GM12878 (cell line): ENCODE data around the gene TRIOBP. TPM values are rescaled to one million over a fixed set of nuclear protein-coding genes. Genes with fewer than 3 reads are reported as not detected.

ENCODE experiments used
- ATAC-seq: fragments of 200-7000 bp; cut with Tn5 transposase; 3 replicates; pipeline ENCODE4 v1.9.1; 2020; ENCODE audit warnings: mild to moderate bottlenecking, moderate library complexity
- BruUV-seq: library from RNA; stranded (reverse); fragments of 400-500 nt; replicated peaks from 2 replicates; lab custom pipeline; 2021; lab: Mats Ljungman, UMichigan
- CTCF ChIA-PET: fragments of 300-600 bp; sonication (Branson Sonifier 250); formaldehyde crosslinking; extraction: SDS; loops from one replicate; lab custom pipeline; 2021; ENCODE audit warnings: inconsistent platforms; lab: Yijun Ruan, JAX
- POLR2A ChIA-PET: fragments of 350-600 bp; formaldehyde crosslinking; extraction: SDS; loops from one replicate; lab custom pipeline; 2021; ENCODE audit warnings: inconsistent platforms; lab: Charles Lee
- RAD21 ChIA-PET: fragments of 300-600 bp; sonication (Branson Sonifier 250); formaldehyde crosslinking; loops from one replicate; lab custom pipeline; 2023; ENCODE audit warnings: antibody characterized with exemption; ENCODE audit not compliant: unreplicated experiment; lab: Charles Lee
- SMC1A ChIA-PET: fragments of 300-600 bp; sonication (Branson Sonifier 250); formaldehyde crosslinking; loops from one replicate; lab custom pipeline; 2023; ENCODE audit not compliant: unreplicated experiment, uncharacterized antibody; lab: Charles Lee
- DNase-seq: peaks from one replicate; pipeline ENCODE4 v3.0.0-alpha.2; 2011; ENCODE audit warnings: low read depth, low spot score
- FAIRE-seq: peaks from 3 replicates; lab custom pipeline; 2011; peaks lifted over from hg19 to GRCh38; lab: Jason Lieb, UNC
- H2AFZ ChIP-seq: 2 replicates; pipeline ENCODE4 v1.6.0; 2011; ENCODE audit warnings: low read depth, low read length, control low read depth; ENCODE audit not compliant: control insufficient read depth
- H3K27ac ChIP-seq: 2 replicates; pipeline ENCODE4 v1.5.1; 2011; ENCODE audit warnings: control low read depth; ENCODE audit not compliant: control insufficient read depth, insufficient read depth
- H3K27me3 ChIP-seq, 2 experiments: replicated peaks in 1 of 2; 2 replicates each; pipeline versions ENCODE4 v1.6.0 to v1.6.1; 2011; ENCODE audit warnings: low read length in 1 of 2; ENCODE audit not compliant: control insufficient read depth in 2 of 2, insufficient read depth in 2 of 2
- H3K36me3 ChIP-seq, 2 experiments: 2 replicates each; pipeline ENCODE4 v1.5.1; 2011; ENCODE audit warnings: low read length in 1 of 2; ENCODE audit not compliant: control insufficient read depth in 2 of 2, insufficient read depth in 2 of 2
- H3K4me1 ChIP-seq: 2 replicates; pipeline ENCODE4 v1.6.1; 2011; ENCODE audit warnings: mild to moderate bottlenecking, low read length, moderate library complexity, mixed read lengths; ENCODE audit not compliant: control insufficient read depth, insufficient read depth
- H3K4me2 ChIP-seq: 2 replicates; pipeline ENCODE4 v1.6.0; 2011; ENCODE audit warnings: control low read depth; ENCODE audit not compliant: control insufficient read depth, insufficient read depth
- H3K4me3 ChIP-seq: fragments of 200-600 bp; sonication (generic); 2 replicates; pipeline ENCODE4 v1.5.1; 2016
- H3K79me2 ChIP-seq: 2 replicates; pipeline ENCODE4 v1.6.0; 2011; ENCODE audit warnings: low read length; ENCODE audit not compliant: control insufficient read depth, insufficient read depth
- H3K9ac ChIP-seq: 2 replicates; pipeline ENCODE4 v1.8.0; 2011; ENCODE audit warnings: low read length, control low read depth, mixed read lengths; ENCODE audit not compliant: control insufficient read depth, insufficient read depth
- H3K9me3 ChIP-seq: replicated peaks from 3 replicates; pipeline ENCODE4 v1.5.1; 2011; ENCODE audit warnings: mild to moderate bottlenecking, low read length; ENCODE audit not compliant: control insufficient read depth, insufficient read depth
- H4K20me1 ChIP-seq: 2 replicates; pipeline ENCODE4 v1.6.0; 2011; ENCODE audit not compliant: control insufficient read depth, insufficient read depth
- BACH1 ChIP-seq: fragments of 450-650 bp; IDR thresholded peaks from 2 replicates; pipeline ENCODE4 v1.6.1; 2017; ENCODE audit warnings: mild to moderate bottlenecking, borderline replicate concordance
- CBX5 ChIP-seq: sonication (generic); IDR thresholded peaks from 2 replicates; pipeline ENCODE4 v1.6.1; 2016; ENCODE audit warnings: low read depth, moderate library complexity, mild to moderate bottlenecking, inconsistent platforms
- DPF2 ChIP-seq: fragments of 450-650 bp; IDR thresholded peaks from 2 replicates; pipeline ENCODE4 v1.6.1; 2017; ENCODE audit warnings: mild to moderate bottlenecking
- ETV6 ChIP-seq, 2 experiments: fragments of 450-650 bp in 1 of 2; IDR thresholded peaks in 1 of 2; conservative IDR thresholded peaks in 1 of 2; 2 replicates each; pipeline ENCODE4 v1.6.1; 2014; ENCODE audit warnings: antibody characterized with exemption in 1 of 2, borderline replicate concordance in 1 of 2, low read depth in 1 of 2, mild to moderate bottlenecking in 1 of 2, moderate library complexity in 1 of 2
- POLR2AphosphoS2 ChIP-seq: IDR thresholded peaks from 2 replicates; pipeline ENCODE4 v1.6.1; 2011; ENCODE audit warnings: low read depth, mild to moderate bottlenecking, low read length, improper control_type of control experiment, moderate library complexity
- RB1 ChIP-seq: fragments of 450-650 bp; formaldehyde crosslinking; IDR thresholded peaks from 2 replicates; pipeline ENCODE4 v1.6.1; 2017; ENCODE audit warnings: mild to moderate bottlenecking, borderline replicate concordance
- RBBP5 ChIP-seq: fragments of 200-600 bp; sonication (generic); conservative IDR thresholded peaks from 2 replicates; pipeline ENCODE4 v1.6.1; 2016
- RELA ChIP-seq: fragments of 450-650 bp; IDR thresholded peaks from 2 replicates; pipeline ENCODE4 v1.8.0; 2014; ENCODE audit warnings: borderline replicate concordance; ENCODE audit not compliant: partially characterized antibody
- SIX5 ChIP-seq: IDR thresholded peaks from 2 replicates; pipeline ENCODE4 v1.6.1; 2011; ENCODE audit warnings: mild to moderate bottlenecking, low read depth, low read length, moderate library complexity; ENCODE audit not compliant: severe bottlenecking
- SP1 ChIP-seq: IDR thresholded peaks from one replicate; pipeline ENCODE4 v1.6.1; 2011; ENCODE audit warnings: low read depth, low read length
- SUPT20H ChIP-seq: IDR thresholded peaks from 2 replicates; pipeline ENCODE4 v1.6.1; 2011; ENCODE audit warnings: low read depth, mild to moderate bottlenecking, low read length, moderate library complexity, borderline replicate concordance; ENCODE audit not compliant: control insufficient read depth
- ZNF687 ChIP-seq: fragments of 450-650 bp; IDR thresholded peaks from 2 replicates; pipeline ENCODE4 v1.6.1; 2017; ENCODE audit warnings: mild to moderate bottlenecking, moderate library complexity
- WGBS: methylation state at CpG from one replicate; pipeline ENCODE4 v1.1.6; 2016; ENCODE audit warnings: low lambda C conversion rate; ENCODE audit not compliant: insufficient replicate concordance, insufficient coverage; ENCODE audit errors: missing lambda C conversion rate; 5-methylcytosine and 5-hydroxymethylcytosine counted together
- in situ Hi-C: fragments of 300-500 bp; cut with MboI; formaldehyde crosslinking; loops from 9 replicates; pipeline ENCODE4 v1.14.3; 2018; ENCODE audit warnings: mixed read lengths
- intact Hi-C: fragments of 100-400 bp; cut with micrococcal nuclease; formaldehyde crosslinking; loops from one replicate; pipeline ENCODE4 v1.14.2; 2022; ENCODE audit not compliant: unreplicated experiment
- polyA plus RNA-seq, 11 experiments: library from polyadenylated mRNA; depleted of rRNA in 4 of 11; unstranded in 6 of 11; stranded (reverse) in 5 of 11; fragments of >200 nt; fragmentation: Nextera tagmentation in 4 of 11; fragmentation: Illumina TruSeq in 1 of 11; extraction: Ambion mirVana in 4 of 11; extraction: Trizol in 1 of 11; gene quantifications; 1 replicate in 1 of 11; 2 replicates in 10 of 11; pipeline versions ENCODE4 v1.2.1 to v1.2.3, GENCODE V29; 2011 to 2016; ENCODE audit warnings: inconsistent platforms in 2 of 11, missing spikeins in 2 of 11, low read depth in 1 of 11
- total RNA-seq, 4 experiments: library from RNA; depleted of rRNA in 3 of 4; stranded (reverse); fragments of >200 nt in 3 of 4; fragmentation: Illumina TruSeq in 1 of 4; extraction: Trizol in 1 of 4; gene quantifications; 2 replicates each; pipeline versions ENCODE4 v1.2.1 to v1.2.3, GENCODE V29; 2013 to 2021
- TF ChIP-seq, protein P1 (sequence below): IDR thresholded peaks from 2 replicates; pipeline ENCODE4 v1.6.1; 2012; ENCODE audit warnings: low read depth, low read length, improper control_type of control experiment

The TRIOBP gene
- total and polyA plus RNA-seq, 10 of the 15 experiments (the other 5 are each of a cell fraction or from before 2014, with no cell fraction given), result 0.21 to 23.6 (median 11.9) TPM

DNA sequence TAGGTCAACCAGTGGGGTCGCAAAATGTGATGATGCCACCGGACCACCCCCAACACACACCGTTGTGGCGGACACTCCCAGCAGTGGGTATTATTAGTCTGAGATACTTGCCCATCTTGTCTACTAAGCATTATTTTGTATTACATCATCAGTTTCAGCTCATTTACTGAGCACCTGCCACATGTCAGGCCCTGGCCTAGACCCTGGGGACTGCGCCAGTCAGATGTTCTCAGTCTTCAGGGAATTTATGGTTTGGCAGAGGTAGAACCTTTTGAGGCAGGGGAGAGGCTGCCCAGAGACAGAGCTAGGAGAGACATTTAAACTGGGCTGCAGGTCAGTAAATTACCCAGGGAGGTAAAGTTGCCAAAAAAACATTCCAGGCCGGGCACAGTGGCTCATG is 67.8 kb downstream of the TRIOBP start:
- BruUV-seq, result no TSS peak
- Histone ChIP-seq H3K36me3 (peaks cover 0 to 7% of the 10 kb centered on the region in 2 experiments; a peak in 2 of 4 replicates), H4K20me1 (no peaks in the 10 kb centered on the region), H3K9me3 (no peaks in the 10 kb centered on the region), H3K79me2 (no peaks in the 10 kb centered on the region), H3K4me2 (no peak overlapping the region), H3K27ac (no peak overlapping the region), H2AFZ (no peak overlapping the region), H3K9ac (no peak overlapping the region), H3K4me1 (no peaks in the 10 kb centered on the region), H3K27me3 (no peaks in the 10 kb centered on the region), H3K4me3 (no peak overlapping the region)
- ChIA-PET SMC1A (no interaction called here), POLR2A (no interaction called here), RAD21 (no interaction called here), CTCF (interaction anchor here (0.7 kb wide), 1 partner anchor 778 kb away, joined by 4 read pairs; no protein-coding TSS in a partner anchor)
- peak; percentile 36 for ATAC-seq
- no peak for DNase-seq
- FAIRE-seq, result no peak
- 89% methylated on average over 6 of the region's 6 CpGs for WGBS
- in situ Hi-C loops (no loop called here), intact Hi-C loops (no loop called here)
- TF ChIP-seq, protein P1, sequence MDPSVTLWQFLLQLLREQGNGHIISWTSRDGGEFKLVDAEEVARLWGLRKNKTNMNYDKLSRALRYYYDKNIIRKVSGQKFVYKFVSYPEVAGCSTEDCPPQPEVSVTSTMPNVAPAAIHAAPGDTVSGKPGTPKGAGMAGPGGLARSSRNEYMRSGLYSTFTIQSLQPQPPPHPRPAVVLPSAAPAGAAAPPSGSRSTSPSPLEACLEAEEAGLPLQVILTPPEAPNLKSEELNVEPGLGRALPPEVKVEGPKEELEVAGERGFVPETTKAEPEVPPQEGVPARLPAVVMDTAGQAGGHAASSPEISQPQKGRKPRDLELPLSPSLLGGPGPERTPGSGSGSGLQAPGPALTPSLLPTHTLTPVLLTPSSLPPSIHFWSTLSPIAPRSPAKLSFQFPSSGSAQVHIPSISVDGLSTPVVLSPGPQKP, result no peak
- TF ChIP-seq DPF2 (no peak), RB1 (no peak), SIX5 (no peak), RBBP5 (no peak), SP1 (no peak), BACH1 (no peak)

GRCh38 chr22:37765498-37765897 is 68.7 kb downstream of the TRIOBP start:
- FAIRE-seq, result no peak
- SMC1A ChIA-PET, result no interaction called here
- intact Hi-C loops, result no loop called here
- no peak for TF ChIP-seq POLR2AphosphoS2
- no peak for TF ChIP-seq CBX5
- TF ChIP-seq ZNF687, result no peak
- TF ChIP-seq SUPT20H, result no peak
- no peak for TF ChIP-seq ETV6 (conservative IDR thresholded peaks at IDR 0.05 in 1 of 2, IDR thresholded peaks at IDR 0.05 in 1 of 2; ENCODE audit: borderline replicate concordance in 1 of 2, low read depth in 1 of 2)
- no peak for TF ChIP-seq RELA

More at GRCh38 chr22:37765498-37765897, 68.7 kb downstream of the TRIOBP start:
- Histone ChIP-seq H3K9me3 (no peaks in the 10 kb centered on the region), H3K79me2 (no peaks in the 10 kb centered on the region), H3K27me3 (no peaks in the 10 kb centered on the region), H3K27ac (no peak overlapping the region), H3K9ac (no peak overlapping the region), H3K4me1 (no peaks in the 10 kb centered on the region), H3K4me3 (no peak overlapping the region), H3K4me2 (no peak overlapping the region), H3K36me3 (peaks cover 0 to 7% of the 10 kb centered on the region in 2 experiments; a peak in 2 of 4 replicates), H2AFZ (no peak overlapping the region), H4K20me1 (no peaks in the 10 kb centered on the region)
- no TSS peak for BruUV-seq
- 93% methylated on average over 11 of the region's 13 CpGs for WGBS
- ChIA-PET CTCF (interaction anchor here (0.7 kb wide), 1 partner anchor 777 kb away, joined by 4 read pairs; no protein-coding TSS in a partner anchor), RAD21 (no interaction called here), POLR2A (no interaction called here)
- in situ Hi-C loops, result no loop called here
- ATAC-seq (no peak), DNase-seq (no peak)
